VCaP (cell line): ENCODE results near the gene MAP3K5.
A peak's percentile ranks its signal among the peaks of the same experiment; 100 is the strongest.

ENCODE experiments used
- H3K27ac ChIP-seq: fragments of 450-650 bp; 2 replicates; pipeline ENCODE4 v1.5.1; 2017
- TF ChIP-seq, protein P1 (sequence below): fragments of 450-650 bp; conservative IDR thresholded peaks from 2 replicates; pipeline ENCODE4 v1.5.1; 2017; ENCODE audit warnings: mild to moderate bottlenecking, moderate library complexity

Gene MAP3K5

GRCh38 chr6:136528477-136528876, 263.8 kb downstream of the MAP3K5 start:
- TF ChIP-seq, protein P1, sequence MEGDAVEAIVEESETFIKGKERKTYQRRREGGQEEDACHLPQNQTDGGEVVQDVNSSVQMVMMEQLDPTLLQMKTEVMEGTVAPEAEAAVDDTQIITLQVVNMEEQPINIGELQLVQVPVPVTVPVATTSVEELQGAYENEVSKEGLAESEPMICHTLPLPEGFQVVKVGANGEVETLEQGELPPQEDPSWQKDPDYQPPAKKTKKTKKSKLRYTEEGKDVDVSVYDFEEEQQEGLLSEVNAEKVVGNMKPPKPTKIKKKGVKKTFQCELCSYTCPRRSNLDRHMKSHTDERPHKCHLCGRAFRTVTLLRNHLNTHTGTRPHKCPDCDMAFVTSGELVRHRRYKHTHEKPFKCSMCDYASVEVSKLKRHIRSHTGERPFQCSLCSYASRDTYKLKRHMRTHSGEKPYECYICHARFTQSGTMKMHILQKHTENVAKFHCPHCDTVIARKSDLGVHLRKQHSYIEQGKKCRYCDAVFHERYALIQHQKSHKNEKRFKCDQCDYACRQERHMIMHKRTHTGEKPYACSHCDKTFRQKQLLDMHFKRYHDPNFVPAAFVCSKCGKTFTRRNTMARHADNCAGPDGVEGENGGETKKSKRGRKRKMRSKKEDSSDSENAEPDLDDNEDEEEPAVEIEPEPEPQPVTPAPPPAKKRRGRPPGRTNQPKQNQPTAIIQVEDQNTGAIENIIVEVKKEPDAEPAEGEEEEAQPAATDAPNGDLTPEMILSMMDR: no peak
- H3K27ac ChIP-seq: no peak overlapping the region

- TF ChIP-seq, protein P1: no peak
- no peak overlapping the region for H3K27ac ChIP-seq
Observed at GRCh38 chr6:136527831-136528230, 264.4 kb downstream of the MAP3K5 start.

GRCh38 chr6:136526937-136527336, 265.3 kb downstream of the MAP3K5 start:
- peak overlapping the region; percentile 44; the same call in 1 of the 2 replicates for H3K27ac ChIP-seq
- TF ChIP-seq, protein P1: no peak

- H3K27ac ChIP-seq: peak overlapping the region; percentile 44
- TF ChIP-seq, protein P1: no peak
Observed at GRCh38 chr6:136526196-136526930, 265.9 kb downstream of the MAP3K5 start.

DNA sequence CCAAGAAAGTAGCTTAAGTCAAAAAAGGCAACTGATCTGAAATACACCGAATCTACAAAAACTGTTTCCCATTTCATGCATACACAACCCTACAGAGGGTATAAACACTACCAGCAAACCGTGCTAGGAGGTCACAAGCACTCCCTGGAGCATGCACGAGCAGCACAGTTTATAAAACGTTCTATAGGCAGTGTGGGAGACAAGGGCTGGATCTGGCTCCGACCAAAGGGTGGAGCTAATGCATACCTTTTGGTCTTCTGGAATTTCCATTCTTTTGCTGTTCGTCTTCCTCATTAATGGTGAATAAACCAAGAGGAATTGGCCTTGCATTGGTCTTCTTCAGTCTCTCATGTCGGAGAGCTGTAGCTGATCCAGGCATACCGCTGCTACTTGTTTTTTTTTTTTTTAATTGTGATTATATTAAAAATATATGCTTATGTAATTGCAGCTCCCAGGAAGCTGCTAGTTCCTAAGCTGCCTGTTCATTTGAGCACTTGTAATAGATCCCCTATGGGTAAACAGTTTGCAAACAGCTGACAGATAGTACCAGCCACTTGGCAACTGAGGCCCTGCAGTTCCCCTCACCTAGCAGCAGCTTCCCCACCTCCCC, 266.6 kb downstream of the MAP3K5 start:
- peak overlapping the region; percentile 44 for H3K27ac ChIP-seq
- TF ChIP-seq, protein P1: no peak

GRCh38 chr6:136524936-136525413, 267.3 kb downstream of the MAP3K5 start:
- TF ChIP-seq, protein P1: no peak
- peak overlapping the region; percentile 44 for H3K27ac ChIP-seq

DNA sequence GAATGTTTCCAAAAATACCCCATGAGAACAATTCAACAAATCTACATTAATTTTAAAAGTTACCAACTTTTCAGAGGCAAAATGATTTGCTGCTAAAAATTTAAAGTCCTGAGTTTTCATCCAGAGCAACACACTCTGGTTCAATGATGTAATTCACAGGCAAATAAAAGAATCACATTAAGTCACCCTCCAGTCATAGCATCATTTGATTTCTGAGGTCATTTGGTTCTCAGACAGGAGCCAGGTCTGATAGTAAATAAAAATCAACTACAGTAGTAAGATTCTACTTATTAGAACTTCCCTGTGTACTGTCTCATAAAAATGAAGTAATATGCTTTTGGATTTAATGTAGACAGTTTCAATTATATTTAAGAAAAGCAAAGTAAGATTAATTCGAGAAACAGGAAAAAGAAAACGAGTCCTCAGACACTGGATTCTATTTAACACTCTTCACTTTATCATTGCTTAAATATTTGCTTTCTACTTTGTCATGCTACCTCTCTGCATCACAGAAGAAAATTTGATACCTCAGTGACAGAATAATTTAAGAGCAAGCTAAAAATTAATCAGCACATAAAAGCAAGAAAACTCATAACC, 267.8 kb downstream of the MAP3K5 start:
- peak overlapping the region; percentile 44 for H3K27ac ChIP-seq
- TF ChIP-seq, protein P1: no peak
